ENCODE results near the gene C18orf32. TPM values are rescaled to one million over a fixed set of nuclear protein-coding genes. Genes with fewer than 3 reads are reported as not detected.

C18orf32 gene
- total RNA-seq, 1 experiment from 2014 or later = 24.4 TPM

DNA sequence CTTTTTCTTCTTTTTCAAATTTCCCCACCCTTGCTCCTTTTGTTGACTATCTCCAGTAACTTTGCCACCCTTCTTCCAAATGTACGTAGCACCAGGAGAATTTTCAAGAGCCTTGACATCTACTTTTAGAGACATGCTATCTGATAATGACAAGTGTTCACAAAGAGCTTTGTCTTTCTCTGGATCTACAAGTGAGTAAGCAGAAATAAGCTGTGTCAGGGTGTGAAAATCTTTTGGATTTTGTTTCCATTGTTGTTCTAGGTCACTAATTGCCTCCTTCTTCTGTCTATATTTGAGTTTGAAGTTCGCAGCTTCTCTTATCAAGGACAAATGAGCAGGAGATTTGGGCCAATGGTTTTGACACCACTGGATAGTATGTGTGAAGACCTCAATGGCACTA, 8.4 kb upstream of the C18orf32 start:
- WGBS (ENCODE audit: extremely low coverage, insufficient read length, low lambda C conversion rate) = no CpG with 5 or more reads among the region's 2 CpGs
- no peak overlapping the region for H4K91ac ChIP-seq (ENCODE audit: insufficient read length, low read depth, low read length)
- no peak overlapping the region for H3K4me2 ChIP-seq (ENCODE audit: insufficient read depth, insufficient read length, low read length)
- H3K56ac ChIP-seq (ENCODE audit: insufficient read length, low read depth, low read length) = no peak overlapping the region
- H2BK5ac ChIP-seq (ENCODE audit: insufficient read length, low read length) = no peak overlapping the region
- no peak overlapping the region for H4K5ac ChIP-seq (ENCODE audit: insufficient read length, low read depth, low read length)
- H3K9me3 ChIP-seq (ENCODE audit: control insufficient read depth, low read depth, low read length) = no peaks in the 10 kb centered on the region
- H4K8ac ChIP-seq (replicated peaks; ENCODE audit: insufficient read length, low read depth, low read length) = no peak overlapping the region
- H3K4me1 Mint-ChIP-seq = peaks cover 62 to 77% of the 10 kb centered on the region in 2 experiments
- H3K9ac ChIP-seq (ENCODE audit: extremely low read depth, insufficient read length, low read length) = no peak overlapping the region
- peaks cover 2% of the 10 kb centered on the region; the same call in 1 of the 2 replicates for H3K4me1 ChIP-seq (ENCODE audit: insufficient read depth, low read length)
- H3K27ac Mint-ChIP-seq = no peak overlapping the region
- H2BK20ac ChIP-seq (ENCODE audit: low read depth, low read length, poor library complexity, severe bottlenecking) = no peak overlapping the region
- no peak overlapping the region for H3K18ac ChIP-seq (ENCODE audit: insufficient read length, low read depth, low read length)
- peaks cover 15 to 18% (median 16%) of the 10 kb centered on the region in 3 experiments for H3K36me3 Mint-ChIP-seq (ENCODE audit: insufficient read depth in 1 of 3, low read depth in 3 of 3)
- H3K79me1 ChIP-seq (ENCODE audit: insufficient read depth, low read depth, low read length, poor library complexity, severe bottlenecking) = no peaks in the 10 kb centered on the region
- no peak overlapping the region for H3K14ac ChIP-seq (ENCODE audit: insufficient read depth, low read length)
- DNase-seq = no peak
- H2BK12ac ChIP-seq (ENCODE audit: insufficient read length, low read depth, low read length) = no peak overlapping the region
- H3K4me3 Mint-ChIP-seq = no peak overlapping the region
- no peaks in the 10 kb centered on the region for H3K27me3 ChIP-seq (ENCODE audit: insufficient read depth, low read length)
- H2BK120ac ChIP-seq (ENCODE audit: low read depth, low read length, poor library complexity, severe bottlenecking) = no peak overlapping the region
- no peak overlapping the region for H3T11ph ChIP-seq (ENCODE audit: low read length)
- H3K27me3 Mint-ChIP-seq (ENCODE audit: low read depth) = no peaks in the 10 kb centered on the region; the same call in 1 of the 2 replicates
- no peak overlapping the region for H2AFZ ChIP-seq (ENCODE audit: low read length)
- peaks cover 6% of the 10 kb centered on the region for H3K79me2 ChIP-seq (ENCODE audit: insufficient read depth, low read length)
- H3K4ac ChIP-seq (ENCODE audit: low read depth, low read length) = no peak overlapping the region
- no peak overlapping the region for H2AK5ac ChIP-seq (ENCODE audit: insufficient read length, low read length)
- no peak overlapping the region for H3K23ac ChIP-seq (ENCODE audit: insufficient read length, low read depth, low read length)
- no peaks in the 10 kb centered on the region for H4K20me1 ChIP-seq (ENCODE audit: control insufficient read depth, insufficient read depth, insufficient read length)
- H3K27ac ChIP-seq (ENCODE audit: insufficient read length, low read depth, low read length) = no peak overlapping the region
- H3K23me2 ChIP-seq (ENCODE audit: insufficient read length, low read depth, low read length, poor library complexity, severe bottlenecking) = no peaks in the 10 kb centered on the region
- TF ChIP-seq, protein P1, sequence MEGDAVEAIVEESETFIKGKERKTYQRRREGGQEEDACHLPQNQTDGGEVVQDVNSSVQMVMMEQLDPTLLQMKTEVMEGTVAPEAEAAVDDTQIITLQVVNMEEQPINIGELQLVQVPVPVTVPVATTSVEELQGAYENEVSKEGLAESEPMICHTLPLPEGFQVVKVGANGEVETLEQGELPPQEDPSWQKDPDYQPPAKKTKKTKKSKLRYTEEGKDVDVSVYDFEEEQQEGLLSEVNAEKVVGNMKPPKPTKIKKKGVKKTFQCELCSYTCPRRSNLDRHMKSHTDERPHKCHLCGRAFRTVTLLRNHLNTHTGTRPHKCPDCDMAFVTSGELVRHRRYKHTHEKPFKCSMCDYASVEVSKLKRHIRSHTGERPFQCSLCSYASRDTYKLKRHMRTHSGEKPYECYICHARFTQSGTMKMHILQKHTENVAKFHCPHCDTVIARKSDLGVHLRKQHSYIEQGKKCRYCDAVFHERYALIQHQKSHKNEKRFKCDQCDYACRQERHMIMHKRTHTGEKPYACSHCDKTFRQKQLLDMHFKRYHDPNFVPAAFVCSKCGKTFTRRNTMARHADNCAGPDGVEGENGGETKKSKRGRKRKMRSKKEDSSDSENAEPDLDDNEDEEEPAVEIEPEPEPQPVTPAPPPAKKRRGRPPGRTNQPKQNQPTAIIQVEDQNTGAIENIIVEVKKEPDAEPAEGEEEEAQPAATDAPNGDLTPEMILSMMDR (conservative IDR thresholded peaks at IDR 0.05) = no peak
- H2BK15ac ChIP-seq (ENCODE audit: low read depth, low read length) = no peak overlapping the region
- peaks cover 0 to 3% of the 10 kb centered on the region in 2 experiments; a peak in 1 of 5 replicates for H3K9me3 Mint-ChIP-seq

Data from H9 (cell line).